Stimulated activated CD4-positive, alpha-beta T cell treated with anti-CD3 and anti-CD28 coated beads, Interleukin-2, amount 100 ng/mL, for 48 hours (primary cell): ENCODE results near the gene CA14.
"Not testable (repeated sequence)": the region's sequence is repeated elsewhere in the genome, so short reads cannot be mapped to it uniquely, and the experiment has no call there.

ENCODE experiments used
- DNase-seq, 2 donors: peaks; one replicate each; pipeline ENCODE4 v3.0.0-alpha.2; 2020

Gene CA14

DNA sequence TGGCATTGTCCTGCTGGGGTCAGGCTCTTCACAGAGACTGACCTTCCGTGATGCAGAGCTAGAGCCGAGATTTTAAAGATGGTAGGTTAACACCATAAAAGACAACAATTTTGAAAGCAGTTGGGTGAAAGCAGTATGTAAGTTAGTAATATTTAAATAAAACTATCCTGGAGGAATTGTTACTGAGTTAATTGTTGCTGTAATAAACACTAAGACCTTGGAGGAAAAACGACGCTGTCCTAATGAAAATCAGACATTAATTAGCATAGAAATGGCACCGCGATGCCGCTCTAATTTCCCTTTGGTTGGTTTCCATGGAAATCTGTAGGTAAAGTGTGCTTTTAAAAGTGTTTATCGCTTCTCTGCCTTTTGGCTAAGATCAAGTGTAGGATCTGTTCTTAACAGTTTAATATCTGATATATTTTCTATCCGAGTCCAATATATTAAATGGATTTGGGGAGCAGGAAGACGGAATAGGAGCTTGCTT is 20.9 kb upstream of the CA14 start:
- no peak for DNase-seq

DNA sequence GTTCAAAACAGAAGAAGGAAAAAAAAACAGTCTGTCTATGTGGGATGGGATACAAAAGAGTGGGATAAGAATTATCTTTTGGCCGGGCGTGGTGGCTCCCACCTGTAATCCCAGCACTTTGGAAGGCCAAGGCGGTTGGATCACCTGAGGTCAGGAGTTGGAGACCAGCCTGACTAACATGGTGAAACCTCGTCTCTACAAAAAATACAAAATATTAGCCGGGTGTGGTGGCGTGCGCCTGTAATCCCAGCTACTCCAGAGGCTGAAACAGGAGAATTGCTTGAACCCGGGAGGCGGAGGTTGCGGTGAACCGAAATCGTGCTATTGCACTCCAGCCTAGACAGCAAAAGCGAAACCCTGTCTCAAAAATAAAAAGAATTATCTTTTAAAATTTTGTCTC is 20.4 kb upstream of the CA14 start:
- DNase-seq: not testable (repeated sequence)

DNA sequence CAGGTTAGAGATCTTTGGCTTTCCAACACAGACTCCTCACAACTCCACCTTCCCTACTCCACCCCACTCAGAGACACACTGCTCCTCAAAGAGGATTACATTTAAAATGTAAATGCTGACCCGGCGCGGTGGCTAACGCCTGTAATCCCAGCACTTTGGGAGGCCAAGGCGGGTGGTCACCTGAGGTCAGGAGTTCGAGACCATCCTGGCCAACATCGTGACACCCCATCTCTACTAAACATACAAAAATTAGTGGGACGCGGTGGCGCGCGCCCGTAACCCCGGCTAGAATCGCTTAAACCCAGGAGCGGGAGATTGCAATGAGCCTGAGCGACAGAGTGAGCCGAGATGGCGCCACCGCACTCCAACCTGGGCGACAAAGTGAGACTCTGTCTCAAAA is 19.8 kb upstream of the CA14 start:
- no peak for DNase-seq

DNA sequence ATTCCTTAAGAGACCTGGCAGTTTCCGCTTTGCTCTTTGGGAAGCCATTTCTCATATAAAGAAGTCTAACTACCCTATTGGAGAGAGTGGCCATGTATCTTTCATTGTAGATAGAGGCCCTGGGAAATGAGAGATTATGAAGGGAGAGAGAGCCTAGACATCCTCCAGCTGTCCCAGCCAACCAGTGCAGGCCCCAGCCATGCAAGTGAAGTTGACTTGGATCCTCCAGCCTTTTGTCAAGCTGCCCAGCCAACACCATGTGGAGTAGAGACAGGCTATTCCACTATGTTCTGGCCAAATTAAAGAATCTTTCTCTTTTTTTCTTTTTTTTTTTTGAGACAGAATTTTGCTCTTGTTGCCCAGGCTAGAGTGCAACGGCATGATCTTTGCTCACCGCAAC is 14.6 kb upstream of the CA14 start:
- no peak for DNase-seq

DNA sequence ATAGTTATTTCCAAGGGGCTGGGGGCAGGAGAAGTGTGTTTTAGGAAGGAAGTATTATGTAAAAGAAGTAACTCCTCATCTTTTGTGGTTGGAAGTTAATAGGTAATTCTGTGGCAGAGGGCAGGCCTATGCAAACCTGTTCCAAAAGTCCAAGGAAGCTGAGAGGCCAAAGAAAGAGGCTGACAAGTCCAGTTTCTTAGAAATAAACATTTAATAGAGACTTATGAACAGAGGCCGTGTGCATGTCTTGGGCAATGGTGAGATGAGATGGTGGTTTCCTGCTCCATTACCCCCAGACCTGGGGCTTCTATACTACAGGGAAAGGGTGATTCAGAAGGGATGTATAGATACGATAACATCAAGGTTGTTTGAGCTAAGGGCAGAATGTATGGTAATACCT is 7.6 kb upstream of the CA14 start:
- no peak for DNase-seq

DNA sequence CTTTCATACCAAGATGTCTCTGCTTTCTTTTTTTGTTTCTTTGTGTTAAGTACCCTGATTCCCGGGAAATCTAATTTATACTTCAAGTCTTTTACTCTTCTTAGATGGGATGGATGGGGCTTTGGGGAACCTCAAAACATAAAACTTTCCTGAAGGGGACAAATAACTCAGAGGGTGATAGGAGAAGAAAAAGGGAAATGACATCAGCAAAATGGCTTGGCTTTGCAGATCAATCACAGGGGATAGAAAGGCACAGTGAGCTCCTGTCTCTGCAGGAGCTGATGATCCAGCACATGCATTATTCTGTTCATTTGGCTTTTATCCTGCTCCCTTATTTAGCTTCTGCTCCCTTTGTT is 1.4 kb upstream of the CA14 start:
- DNase-seq: no peak

DNA sequence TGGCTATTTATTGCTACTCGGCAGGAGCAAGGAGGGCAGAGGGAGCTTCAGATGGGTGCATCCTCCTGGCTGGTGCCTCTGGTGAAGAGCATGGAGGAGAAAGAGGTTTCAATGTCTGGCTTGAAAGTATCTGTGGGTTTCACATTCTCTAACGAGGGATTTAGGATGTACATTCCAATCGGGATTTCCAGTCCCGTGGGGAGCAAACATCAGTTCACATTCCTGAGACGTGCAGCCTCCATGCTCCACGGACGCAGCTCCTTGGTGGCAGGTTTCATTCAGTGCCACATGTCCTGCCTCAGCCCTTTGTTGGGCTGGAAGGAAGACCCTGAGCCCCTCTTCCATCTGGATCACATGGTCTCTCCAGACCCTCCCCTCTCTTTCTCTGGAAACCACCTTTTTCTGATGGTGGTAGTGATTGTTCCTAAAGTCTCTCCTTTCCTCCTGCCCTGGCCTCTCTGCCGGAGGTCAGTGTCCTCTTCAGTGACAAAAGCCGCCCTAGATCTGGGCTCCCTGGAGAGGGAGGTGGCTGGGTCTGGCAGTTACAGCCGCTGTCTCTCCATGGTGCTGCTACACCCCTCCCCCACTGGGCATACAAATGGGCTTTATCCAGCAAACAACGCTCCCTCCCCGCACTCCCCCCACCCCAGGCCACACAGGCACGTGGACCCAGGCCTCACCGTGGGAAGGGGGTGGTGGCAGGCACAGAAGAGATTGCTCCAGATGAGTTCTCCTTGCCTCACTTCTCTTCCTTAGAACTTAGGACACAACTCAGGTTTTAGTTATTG is 826 bp upstream of the CA14 start:
- DNase-seq: no peak

DNA sequence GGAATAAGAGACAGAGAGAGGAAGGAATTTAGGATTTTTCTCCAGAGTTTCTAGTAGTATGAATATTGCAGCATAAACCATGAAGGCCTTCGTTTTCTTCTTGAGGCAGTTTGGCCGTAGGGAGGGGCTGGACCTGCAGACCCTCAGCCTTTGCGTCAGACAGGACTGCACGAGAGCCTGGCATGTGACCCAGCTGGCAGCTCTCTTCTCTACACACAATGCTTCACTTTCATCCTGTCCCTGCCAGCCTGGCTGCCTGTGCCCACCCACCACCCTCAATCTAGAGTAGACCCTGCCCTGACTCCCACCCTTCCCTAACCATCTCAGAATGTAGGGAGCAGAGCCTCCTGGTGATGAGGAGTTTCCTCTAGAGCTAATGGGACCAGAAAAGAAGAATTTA is 1.6 kb downstream of the CA14 start:
- no peak for DNase-seq

DNA sequence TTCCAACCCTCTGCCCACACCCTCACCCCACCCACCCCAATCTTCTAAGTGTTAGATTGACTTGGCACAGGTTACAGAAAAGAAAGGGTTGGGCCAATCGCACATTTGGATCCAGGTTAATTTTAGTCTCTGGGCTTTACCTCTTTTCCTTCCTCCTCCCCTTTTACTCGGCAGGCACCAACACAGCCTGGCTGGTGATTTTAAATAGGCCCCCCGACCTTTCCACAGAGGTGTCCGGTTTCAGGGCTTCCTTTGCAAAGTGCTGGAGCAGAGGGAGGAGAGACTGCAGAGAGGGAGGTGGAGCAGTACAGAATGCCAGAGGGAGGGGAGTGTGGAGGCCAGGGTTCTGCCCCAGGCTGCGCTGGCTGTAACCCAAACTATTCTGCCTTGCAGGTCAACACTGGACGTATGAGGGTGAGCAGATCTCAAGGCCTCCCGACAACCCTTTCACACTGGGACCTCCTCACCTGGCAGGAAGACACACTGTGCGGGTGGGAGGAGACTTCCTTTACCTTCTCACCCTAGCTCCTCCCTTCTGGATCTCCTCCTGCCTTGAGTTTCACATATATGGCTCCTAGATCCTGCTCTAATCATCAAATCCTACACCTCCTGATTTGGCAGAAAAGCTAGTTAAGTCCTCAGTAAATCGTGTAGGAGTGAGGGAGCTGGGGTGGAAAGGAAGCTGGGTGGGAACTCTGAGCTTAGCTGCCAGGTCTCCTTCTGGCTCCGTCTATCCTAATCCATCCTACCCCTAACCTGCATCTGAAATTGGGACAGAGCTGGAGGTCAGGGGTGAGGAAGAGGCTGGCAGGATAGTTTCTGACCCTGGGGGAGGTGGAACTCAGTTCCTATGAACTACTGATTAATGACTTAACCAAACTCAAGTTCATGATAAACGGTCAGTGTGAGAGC is 2.4 kb downstream of the CA14 start:
- DNase-seq: no peak

DNA sequence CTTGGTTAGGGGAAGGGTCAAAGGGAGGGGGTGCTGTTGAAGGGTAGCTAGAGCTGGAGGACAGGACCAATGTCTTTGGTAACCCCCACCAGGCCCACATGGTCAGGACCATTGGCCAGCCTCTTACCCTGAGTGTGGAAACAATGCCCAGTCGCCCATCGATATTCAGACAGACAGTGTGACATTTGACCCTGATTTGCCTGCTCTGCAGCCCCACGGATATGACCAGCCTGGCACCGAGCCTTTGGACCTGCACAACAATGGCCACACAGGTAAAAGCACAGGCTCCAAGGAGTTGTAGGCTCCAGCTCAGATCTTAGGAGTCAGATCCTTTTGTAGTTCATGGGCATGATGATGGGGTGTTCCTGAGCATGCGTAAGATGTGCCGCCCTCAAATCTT is 3.8 kb downstream of the CA14 start:
- DNase-seq: no peak

DNA sequence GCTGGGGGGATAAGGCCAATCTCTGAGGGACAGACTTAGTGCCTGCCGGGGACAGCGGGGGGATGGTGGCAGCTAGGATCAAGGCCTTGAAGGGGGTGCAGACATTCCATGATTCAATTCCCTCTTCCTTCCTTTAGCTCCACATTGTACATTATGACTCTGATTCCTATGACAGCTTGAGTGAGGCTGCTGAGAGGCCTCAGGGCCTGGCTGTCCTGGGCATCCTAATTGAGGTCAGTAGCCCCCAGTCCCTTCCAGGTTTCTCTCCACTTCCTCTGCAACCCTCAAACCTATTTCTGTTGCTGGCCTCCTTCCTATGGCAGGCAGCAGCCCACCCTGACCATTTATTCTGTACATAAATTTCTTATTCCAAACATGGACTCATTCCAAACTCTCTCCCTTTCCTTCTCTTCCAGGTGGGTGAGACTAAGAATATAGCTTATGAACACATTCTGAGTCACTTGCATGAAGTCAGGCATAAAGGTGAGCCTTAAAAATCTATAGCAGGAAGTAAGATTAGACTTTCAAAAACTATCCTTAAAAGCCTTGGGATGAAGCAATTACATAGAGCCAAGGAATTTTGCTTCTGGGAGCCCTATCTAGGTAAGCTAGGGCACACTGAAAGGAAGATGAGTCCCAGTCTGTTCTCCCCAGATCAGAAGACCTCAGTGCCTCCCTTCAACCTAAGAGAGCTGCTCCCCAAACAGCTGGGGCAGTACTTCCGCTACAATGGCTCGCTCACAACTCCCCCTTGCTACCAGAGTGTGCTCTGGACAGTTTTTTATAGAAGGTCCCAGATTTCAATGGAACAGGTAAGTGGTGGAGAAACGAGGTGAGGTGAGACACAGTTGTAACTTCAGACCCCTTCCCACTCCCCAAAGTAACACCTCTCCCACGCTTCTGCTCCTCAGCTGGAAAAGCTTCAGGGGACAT is 5.1 kb downstream of the CA14 start:
- no peak for DNase-seq

DNA sequence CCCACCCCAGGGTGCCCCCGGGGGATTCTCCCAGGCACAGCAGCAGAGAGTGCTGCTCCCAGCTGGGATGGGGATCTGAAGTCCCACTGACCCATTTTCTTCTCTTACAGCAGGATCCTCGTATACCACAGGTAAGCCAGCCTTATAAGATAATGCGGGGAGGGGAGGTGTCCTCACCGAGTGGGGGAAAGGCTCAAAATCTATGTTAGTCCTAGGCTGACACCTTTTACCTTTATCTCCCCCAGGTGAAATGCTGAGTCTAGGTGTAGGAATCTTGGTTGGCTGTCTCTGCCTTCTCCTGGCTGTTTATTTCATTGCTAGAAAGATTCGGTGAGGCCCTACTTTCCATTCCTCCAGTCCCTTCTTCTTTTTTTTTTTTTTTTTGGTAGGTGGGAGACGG is 6.0 kb downstream of the CA14 start:
- DNase-seq: no peak

DNA sequence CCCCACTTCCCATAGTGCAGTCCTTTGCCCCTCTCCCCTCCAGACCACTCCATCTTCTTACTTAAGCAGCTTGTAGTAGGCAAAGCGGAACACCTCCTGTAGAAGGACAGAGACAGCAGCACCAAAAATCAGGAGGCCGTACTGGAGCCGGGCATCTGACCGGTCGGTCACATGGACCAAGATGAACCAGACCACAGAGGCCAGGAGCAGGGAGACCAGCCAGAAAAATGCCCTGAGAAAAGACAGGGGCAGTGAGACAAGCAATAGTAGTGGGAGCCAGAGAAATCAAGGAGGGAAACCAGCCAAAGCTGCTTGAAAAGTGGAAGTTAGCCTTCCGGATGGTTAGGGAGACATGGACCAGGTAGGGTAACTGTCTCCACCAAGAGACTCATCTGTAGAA is 10.3 kb downstream of the CA14 start:
- no peak for DNase-seq

DNA sequence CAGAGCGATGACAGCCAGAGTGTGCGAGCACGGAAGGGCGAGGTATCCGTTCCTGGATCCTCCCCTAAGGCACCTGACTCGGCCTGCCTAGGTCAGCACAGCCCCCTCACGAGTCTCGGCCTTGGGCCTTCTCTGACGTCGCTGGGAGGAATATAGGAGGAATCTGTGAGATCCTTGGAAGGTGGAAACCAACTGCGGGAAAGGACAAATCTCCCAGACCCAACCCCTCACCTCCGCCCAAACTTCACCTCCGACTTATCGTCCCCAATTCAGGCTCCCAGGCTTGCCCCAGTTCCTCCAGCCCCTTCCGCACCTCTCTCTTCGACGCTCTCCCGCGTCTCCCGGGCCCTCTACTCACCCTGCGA is 10.7 kb downstream of the CA14 start:
- DNase-seq: peak; percentile 17 to 18

DNA sequence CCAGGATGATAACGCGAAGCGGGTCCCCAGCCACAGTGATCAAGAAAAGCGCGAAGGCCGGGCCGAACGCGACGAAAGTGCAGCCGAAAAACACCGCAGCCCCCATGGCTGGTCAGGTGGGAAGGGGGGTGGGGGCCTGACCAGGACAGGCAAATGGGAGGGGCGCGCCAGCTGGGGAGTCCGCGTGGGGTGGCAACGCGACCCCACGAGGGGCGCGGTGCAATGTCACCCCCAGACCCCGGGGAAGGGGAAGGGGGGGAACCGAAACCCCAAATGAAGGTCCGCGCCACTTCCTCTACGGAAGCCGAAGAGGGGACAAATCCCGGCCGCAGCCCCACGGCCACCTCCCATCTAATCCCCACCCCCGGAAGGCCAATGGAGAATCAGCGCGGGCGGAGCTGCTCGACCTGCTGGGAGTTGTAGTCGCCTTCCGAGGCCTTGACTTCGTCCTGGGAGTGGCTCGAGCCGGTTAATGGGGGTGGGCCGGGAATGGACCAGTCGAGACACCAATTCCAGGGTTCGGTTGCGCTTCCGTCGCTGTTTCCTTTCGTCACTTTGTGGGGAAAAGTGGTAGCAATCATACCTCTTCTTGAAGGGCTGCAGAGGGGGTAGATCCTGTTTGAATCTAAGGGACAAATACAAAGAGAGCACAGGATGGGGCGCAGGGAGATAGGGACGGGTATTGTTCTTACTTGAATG is 11.3 kb downstream of the CA14 start, which contains the start of gene APH1A:
TSS of gene APH1A (minus strand) at position 312 of the 699 bp plus-strand sequence. CDS start at position 106, 206 bp downstream.
- peak; percentile 91 to 92 for DNase-seq

DNA sequence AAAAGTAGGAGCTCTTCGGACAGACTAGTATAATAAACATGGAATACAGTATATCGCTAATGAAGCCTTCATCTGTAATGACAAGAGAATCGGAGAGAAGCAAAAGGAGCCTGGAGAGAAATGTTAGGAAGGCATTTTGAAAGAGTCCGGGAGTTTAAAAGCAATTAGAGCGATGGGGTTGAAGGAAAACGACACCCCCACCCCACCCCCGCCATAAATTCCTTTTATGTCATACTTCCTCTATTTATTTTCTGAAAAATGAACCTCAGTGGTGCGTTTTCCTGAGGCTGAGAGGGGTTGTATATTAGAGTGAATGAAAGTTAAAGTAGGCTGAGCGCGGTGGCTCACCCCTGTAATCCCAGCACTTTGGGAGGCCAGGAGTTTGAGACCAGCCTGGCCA is 11.9 kb downstream of the CA14 start:
- no peak for DNase-seq

DNA sequence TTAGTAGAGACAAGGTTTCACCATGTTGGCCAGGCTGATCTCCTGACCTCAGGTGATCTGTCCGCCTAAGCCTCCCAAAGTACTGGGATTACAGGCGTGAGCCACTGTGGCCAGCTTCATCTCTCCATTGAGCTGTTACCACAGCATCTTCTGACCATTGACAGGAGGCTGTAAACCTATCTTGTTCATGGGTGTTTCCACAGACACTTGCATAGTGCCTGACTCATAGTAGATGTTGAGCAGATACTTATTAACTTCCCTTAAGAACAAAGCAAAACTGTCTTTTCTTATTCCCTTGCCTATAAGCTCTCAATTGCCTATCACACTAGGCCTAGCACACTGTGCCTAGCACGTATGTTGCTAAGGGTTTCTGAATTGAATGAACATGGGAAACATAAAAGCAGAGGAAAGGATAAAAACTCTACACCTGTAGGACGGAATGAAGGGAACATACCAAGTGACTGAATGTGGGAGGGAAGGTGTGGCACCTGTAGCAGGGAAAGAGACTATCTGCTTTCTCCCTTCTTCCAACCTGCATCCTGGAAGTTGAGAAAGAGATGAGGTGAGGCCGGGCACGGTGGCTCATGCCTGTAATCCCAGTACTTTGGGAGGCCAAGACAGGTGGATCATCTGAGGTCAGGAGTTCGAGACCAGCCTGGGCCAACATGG is 13.9 kb downstream of the CA14 start:
- DNase-seq: no peak

DNA sequence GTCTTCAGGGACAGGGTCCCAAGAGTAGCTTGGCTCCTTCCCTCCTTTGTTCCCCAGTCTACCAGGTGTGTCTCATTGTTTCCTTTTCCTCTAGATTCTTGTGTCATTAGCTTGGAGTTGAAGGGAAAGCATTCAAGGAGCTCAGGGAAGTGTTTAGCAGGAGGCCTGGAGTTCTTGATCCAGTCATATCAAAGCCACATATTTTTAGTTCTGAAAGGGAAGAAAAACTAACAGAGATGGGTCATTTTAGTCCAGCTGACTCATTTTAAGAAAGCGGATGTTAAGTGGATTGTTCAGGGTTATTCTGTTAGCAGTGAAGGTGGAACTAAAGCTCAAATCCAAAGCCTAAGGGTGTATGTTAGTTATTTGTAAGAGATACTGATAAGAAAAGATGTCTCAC is 15.7 kb downstream of the CA14 start:
- no peak for DNase-seq

DNA sequence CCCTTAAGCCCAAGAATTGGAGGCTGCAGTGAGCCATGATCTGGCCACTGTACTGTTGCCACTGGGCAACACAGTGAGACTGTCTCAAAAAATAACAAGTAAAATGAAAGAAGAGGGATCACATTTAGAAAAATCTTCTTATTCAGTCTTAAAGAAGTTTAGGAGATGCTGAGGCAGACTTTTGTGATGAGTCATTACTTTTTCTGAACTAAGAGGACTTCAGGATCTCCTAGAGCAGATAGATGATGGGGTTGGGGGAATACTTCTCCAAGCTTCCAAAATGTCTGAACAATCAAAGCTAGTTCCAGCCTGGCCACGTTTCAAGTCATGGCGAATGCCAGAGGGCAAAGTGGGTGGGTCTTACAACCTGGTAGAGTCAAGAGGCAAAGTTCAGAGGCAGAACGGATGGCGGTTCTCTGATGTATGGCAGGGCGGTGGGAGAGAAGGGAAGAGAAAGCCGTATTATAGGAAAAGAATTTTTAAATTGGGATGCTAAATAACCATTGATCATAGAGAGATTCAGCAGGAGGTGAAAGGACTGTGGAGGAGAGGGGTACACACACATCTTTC is 22.6 kb downstream of the CA14 start:
- DNase-seq: no peak

DNA sequence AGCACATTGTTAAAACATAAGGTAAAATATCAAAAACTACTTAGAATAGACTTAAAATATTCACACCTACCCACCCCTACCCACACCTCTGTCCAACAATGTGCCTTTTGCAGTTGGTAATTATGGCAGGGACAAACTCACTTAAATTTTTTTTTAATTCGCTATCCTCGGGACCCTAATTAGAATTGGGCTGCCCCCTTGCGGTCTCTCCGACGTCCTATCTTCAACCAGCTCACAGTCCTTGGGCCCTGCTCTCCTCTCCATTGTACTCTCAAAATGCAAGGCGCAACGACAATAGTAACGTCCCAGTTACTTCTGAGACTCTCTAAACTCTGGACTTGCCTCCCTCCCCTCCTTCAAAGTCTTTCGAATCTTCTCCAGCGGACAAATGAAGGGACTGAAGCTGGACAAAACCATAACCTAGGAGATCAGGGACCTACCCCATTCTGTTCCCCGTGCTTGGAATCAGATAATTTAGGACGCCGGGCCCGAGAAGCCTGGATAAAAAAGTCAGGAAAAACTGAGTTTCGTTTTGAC is 23.7 kb downstream of the CA14 start:
- DNase-seq: peak; percentile 42 to 43
